Common myeloid progenitor, CD34-positive (primary cell): ENCODE results near the gene BIRC5.

Source experiments
- CTCF ChIA-PET: fragments of 350-600 bp; sonication (Branson Sonifier 250); formaldehyde crosslinking; loops from one replicate; lab custom pipeline; 2021; ENCODE audit warnings: antibody characterized with exemption; lab: Charles Lee
- POLR2A ChIA-PET: fragments of 350-600 bp; sonication (Branson Sonifier 250); formaldehyde crosslinking; loops from one replicate; lab custom pipeline; 2021; ENCODE audit warnings: antibody characterized with exemption; lab: Charles Lee
- DNase-seq, 3 donors: peaks; one replicate each; pipeline versions ENCODE4 v3.0.0 to v3.0.0-alpha.2; 2013
- H3K27ac ChIP-seq, 2 experiments: 1 replicate in 1 of 2; 2 replicates in 1 of 2; pipeline ENCODE4 v1.7.0; 2013; ENCODE audit warnings: inconsistent platforms in 2 of 2, low read length in 2 of 2, mild to moderate bottlenecking in 2 of 2, low read depth in 1 of 2, moderate library complexity in 1 of 2; ENCODE audit not compliant: severe bottlenecking in 2 of 2, insufficient read depth in 1 of 2, poor library complexity in 1 of 2
- H3K27me3 ChIP-seq, 5 experiments: replicated peaks in 2 of 5; 1 replicate in 3 of 5; 2 replicates in 2 of 5; pipeline versions ENCODE4 v1.6.1 to v1.7.0; 2013; ENCODE audit warnings: low read length in 4 of 5, mild to moderate bottlenecking in 2 of 5, moderate library complexity in 2 of 5, inconsistent platforms in 1 of 5; ENCODE audit not compliant: insufficient read depth in 5 of 5, control insufficient read depth in 4 of 5
- H3K36me3 ChIP-seq, 4 experiments: 1 replicate in 2 of 4; 2 replicates in 2 of 4; pipeline versions ENCODE4 v1.6.1 to v1.7.0; 2013; ENCODE audit warnings: low read length in 3 of 4, control low read depth in 1 of 4, mild to moderate bottlenecking in 1 of 4; ENCODE audit not compliant: control insufficient read depth in 4 of 4, insufficient read depth in 4 of 4
- H3K4me1 ChIP-seq, 4 experiments: 1 replicate in 3 of 4; 2 replicates in 1 of 4; pipeline versions ENCODE4 v1.6.1 to v1.7.1; 2013; ENCODE audit warnings: low read length in 3 of 4, mild to moderate bottlenecking in 3 of 4, control low read depth in 1 of 4, inconsistent platforms in 1 of 4, moderate library complexity in 1 of 4; ENCODE audit not compliant: control insufficient read depth in 4 of 4, insufficient read depth in 4 of 4; ENCODE audit errors: control extremely low read depth in 1 of 4
- H3K4me3 ChIP-seq, 7 experiments: 1 replicate in 4 of 7; 2 replicates in 3 of 7; pipeline versions ENCODE4 v1.5.1 to v1.7.0; 2013; ENCODE audit warnings: mild to moderate bottlenecking in 7 of 7, low read length in 6 of 7, moderate library complexity in 6 of 7, inconsistent platforms in 2 of 7, low read depth in 2 of 7, control low read depth in 1 of 7; ENCODE audit not compliant: insufficient read depth in 4 of 7, control insufficient read depth in 1 of 7; ENCODE audit errors: extremely low read depth in 1 of 7
- H3K9me3 ChIP-seq, 5 experiments: 1 replicate in 4 of 5; 2 replicates in 1 of 5; pipeline versions ENCODE4 v1.6.1 to v1.7.1; 2013; ENCODE audit warnings: low read length in 4 of 5, mild to moderate bottlenecking in 2 of 5, inconsistent platforms in 1 of 5, low read depth in 1 of 5, moderate library complexity in 1 of 5; ENCODE audit not compliant: control insufficient read depth in 4 of 5, insufficient read depth in 2 of 5; ENCODE audit errors: control extremely low read depth in 1 of 5
- WGBS: methylation state at CpG from one replicate; pipeline ENCODE4 v1.1.5; 2013; ENCODE audit not compliant: insufficient coverage; 5-methylcytosine and 5-hydroxymethylcytosine counted together

BIRC5 gene

DNA sequence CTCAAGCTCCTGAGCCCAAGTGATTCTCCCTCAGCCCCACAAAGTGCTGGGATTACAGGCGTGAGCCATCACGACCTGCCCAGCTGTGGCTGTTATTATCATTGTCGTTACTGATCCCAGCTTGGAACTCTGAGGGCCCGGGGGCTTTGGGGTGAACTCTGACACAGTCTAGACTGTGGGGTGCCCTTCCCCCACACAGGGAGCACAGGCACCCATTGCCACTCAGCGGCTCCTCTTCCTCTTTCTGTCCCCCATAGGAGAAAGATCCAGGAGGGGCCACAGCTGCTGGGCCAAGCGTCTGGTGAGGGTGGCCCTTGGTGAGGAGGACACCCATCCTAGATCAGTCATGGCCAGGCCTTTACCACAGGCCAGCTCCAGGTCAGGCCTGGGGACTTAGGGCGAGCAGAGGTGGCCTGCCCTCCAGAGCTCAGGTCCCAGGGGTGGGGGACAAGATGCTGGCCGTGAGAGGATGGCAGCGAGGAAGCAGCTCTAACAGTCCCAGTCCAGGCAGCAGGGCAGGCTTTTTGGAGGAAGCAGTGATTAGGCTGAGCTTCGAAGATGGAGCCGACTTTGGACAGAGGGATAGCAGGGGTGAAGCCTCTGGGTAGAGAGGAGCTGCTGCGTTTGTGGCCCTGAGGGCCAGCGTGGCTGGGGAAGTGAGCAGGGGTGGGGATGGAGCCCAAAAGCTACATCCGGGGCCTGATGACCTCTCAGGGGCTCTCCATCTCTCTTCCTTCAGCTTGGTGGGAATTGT is 42.1 kb downstream of the BIRC5 start:
- Histone ChIP-seq H3K4me1 (peaks cover 19 to 92% (median 92%) of the 10 kb centered on the region in 4 experiments), H3K9me3 (no peaks in the 10 kb centered on the region), H3K27me3 (no peaks in the 10 kb centered on the region), H3K4me3 (peak overlapping the region in 3 of 7 experiments; percentile 11 to 50 (median 22)), H3K36me3 (no peaks in the 10 kb centered on the region), H3K27ac (peak overlapping the region in 1 of 2 experiments; percentile 91)
- 74% methylated on average over 11 of the region's 14 CpGs for WGBS
- CTCF ChIA-PET, result interaction anchor here (0.6 to 1.7 kb wide), 7 partner anchors 11 to 731 kb away, joined by 3 to 5 read pairs (median 4); no protein-coding TSS in a partner anchor
- no peak for DNase-seq
- POLR2A ChIA-PET, result interaction anchor here (0.9 kb wide), 1 partner anchor 17 kb away, joined by 4 read pairs; no protein-coding TSS in a partner anchor

DNA sequence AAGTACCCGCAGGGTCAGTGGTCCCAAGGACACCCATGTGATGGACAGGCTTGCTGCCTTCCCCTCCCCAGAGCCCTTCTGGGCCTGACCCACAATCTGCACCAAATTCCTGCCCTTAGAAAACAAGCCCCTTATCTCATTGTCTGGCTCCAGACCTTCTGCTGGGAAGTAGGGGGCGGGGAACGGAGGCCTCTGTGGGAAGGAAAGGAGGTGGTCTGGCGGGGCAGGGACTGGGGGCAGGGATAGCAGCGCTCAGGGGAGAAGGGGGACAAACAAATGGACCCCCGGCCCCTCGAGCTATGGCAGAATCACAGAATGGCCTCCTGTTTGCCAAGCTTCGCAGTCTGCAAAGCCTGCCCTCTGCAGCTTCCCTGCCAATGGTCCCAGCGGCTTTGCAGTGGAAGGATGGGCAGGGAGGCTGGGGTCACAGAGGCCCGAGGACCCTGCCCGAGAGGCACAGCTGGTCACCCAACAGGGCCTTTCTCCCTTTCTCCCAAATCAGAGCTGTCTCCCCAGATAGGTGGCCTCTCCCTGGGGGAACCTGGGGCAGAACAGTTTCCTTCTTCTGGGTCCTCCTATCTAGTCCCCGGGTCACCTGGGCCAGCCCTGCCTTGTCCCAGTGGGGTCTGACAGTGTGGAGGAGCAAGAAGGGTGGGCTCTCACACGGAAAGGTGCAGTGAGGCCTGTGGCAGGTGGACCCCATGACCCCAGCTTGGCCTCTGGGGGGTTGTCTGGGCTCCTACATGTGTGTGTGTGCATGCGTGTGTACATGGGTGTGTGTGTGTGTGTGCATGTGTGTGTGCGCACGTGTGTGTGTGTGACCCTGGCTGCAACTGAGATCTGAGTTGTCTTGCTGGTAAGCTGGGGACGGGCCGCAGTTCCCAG is 42.9 kb downstream of the BIRC5 start:
- Histone ChIP-seq H3K27ac (peak overlapping the region in 1 of 2 experiments; percentile 91), H3K36me3 (no peaks in the 10 kb centered on the region), H3K4me3 (peak overlapping the region in 2 of 7 experiments; percentile 22 to 33), H3K27me3 (no peaks in the 10 kb centered on the region), H3K9me3 (no peaks in the 10 kb centered on the region), H3K4me1 (peaks cover 19 to 89% (median 89%) of the 10 kb centered on the region in 4 experiments)
- CTCF ChIA-PET, result interaction anchor here (0.6 to 1.7 kb wide), 10 partner anchors 9 to 730 kb away, joined by 3 to 5 read pairs (median 4); no protein-coding TSS in a partner anchor
- POLR2A ChIA-PET, result interaction anchor here (0.6 to 2.4 kb wide), 4 partner anchors 16 to 104 kb away, joined by 3 to 12 read pairs (median 4); partner anchors contain the start of gene SOCS3
- 54% methylated on average over 9 of the region's 18 CpGs for WGBS
- peak in 2 of 3 donors; percentile 49 to 60 for DNase-seq

DNA sequence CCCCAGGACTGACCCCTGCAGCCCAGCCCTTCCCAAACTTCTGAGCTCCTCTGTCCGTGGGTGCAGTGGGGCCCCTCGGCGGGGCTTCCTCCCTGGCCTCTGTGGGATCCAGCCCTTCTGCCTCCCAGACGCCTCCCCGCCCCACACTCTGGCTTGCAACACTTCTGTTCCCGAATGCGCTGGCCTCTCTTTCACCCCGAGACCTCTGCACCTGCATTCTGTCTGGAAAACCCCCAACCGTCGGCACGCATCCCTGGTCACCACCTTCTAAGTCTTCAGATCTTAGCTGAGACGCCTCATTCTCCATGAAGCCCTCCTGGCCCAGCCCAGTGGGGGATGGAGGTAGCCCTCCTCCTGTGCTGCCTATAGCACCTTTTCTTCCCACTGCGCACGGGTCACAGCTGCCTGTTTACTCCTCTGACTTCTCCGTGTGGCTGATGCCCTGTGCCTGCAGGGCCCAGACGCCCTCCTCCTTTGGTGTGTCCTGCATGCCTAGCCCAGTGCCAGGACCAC is 43.8 kb downstream of the BIRC5 start:
- ChIA-PET POLR2A (interaction anchor here (0.6 to 2.4 kb wide), 6 partner anchors 15 to 159 kb away, joined by 3 to 12 read pairs (median 4); partner anchors contain the start of gene SOCS3), CTCF (interaction anchor here (0.8 to 1.6 kb wide), 5 partner anchors 10 to 164 kb away, joined by 3 to 5 read pairs (median 3); no protein-coding TSS in a partner anchor)
- peak overlapping the region in 5 of 7 experiments; percentile 4 to 56 (median 53) for H3K4me3 ChIP-seq
- WGBS, result 0% methylated on average over 14 of the region's 16 CpGs
- no peaks in the 10 kb centered on the region for H3K9me3 ChIP-seq
- peak; percentile 54 to 83 (median 83) for DNase-seq
- peaks cover 19 to 89% (median 89%) of the 10 kb centered on the region in 4 experiments for H3K4me1 ChIP-seq
- H3K36me3 ChIP-seq, result no peaks in the 10 kb centered on the region
- peak overlapping the region; percentile 66 to 91 for H3K27ac ChIP-seq
- H3K27me3 ChIP-seq, result no peaks in the 10 kb centered on the region

DNA sequence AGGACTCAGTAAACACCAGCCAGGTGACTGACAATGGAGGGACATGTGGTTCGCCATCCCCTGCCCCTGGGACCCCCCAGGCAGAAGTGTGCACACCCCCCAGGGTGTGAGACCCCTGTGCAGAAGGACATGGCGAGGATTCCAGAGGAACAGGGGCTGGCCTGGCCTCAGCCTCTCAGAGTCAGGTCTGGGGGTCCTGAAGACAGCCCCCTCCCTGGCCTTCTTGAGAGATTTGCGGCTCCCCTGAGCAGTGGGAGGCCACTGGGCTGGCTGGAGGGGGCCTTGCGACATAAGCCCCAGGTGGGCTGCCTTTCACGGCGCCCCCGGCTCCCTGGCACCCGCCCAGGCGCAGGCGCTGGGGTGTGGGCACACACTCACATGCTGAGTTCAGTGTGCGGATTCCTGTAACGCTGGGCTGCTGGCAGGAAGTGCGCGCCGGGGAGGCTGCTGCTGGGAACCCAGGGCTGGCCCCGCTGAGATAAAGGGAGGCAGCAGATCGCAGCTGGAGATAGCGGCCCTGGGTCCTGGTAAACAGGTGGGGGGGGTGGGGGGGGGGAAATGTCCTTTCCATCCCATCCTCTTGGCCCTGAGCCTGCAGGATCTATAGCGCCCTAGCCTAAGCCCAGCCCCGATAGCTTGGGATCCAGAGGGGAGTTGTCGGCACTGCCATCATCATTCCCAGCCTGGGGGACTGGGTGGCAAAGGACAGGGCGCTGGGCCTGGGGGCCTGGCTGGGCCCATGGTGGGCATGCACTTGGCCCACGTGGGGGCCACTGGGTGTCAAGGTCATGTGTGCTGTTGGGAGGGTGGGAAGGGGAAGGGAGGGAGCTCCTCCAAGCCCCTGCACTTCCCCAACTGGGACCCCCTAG is 44.5 kb downstream of the BIRC5 start:
- CTCF ChIA-PET, result interaction anchor here (1.1 to 1.6 kb wide), 4 partner anchors 10 to 32 kb away, joined by 3 to 5 read pairs (median 4); no protein-coding TSS in a partner anchor
- Histone ChIP-seq H3K27ac (peak overlapping the region; percentile 66 to 91), H3K36me3 (no peaks in the 10 kb centered on the region), H3K9me3 (no peaks in the 10 kb centered on the region), H3K27me3 (no peaks in the 10 kb centered on the region), H3K4me1 (peaks cover 19 to 91% (median 90%) of the 10 kb centered on the region in 4 experiments), H3K4me3 (peak overlapping the region in 5 of 7 experiments; percentile 4 to 56 (median 53))
- POLR2A ChIA-PET, result interaction anchor here (1.0 to 2.4 kb wide), 6 partner anchors 14 to 158 kb away, joined by 3 to 12 read pairs (median 4); partner anchors contain the start of gene SOCS3
- DNase-seq, result peak; percentile 82 to 96 (median 93)
- WGBS, result under 1% methylated on average over 15 of the region's 23 CpGs

DNA sequence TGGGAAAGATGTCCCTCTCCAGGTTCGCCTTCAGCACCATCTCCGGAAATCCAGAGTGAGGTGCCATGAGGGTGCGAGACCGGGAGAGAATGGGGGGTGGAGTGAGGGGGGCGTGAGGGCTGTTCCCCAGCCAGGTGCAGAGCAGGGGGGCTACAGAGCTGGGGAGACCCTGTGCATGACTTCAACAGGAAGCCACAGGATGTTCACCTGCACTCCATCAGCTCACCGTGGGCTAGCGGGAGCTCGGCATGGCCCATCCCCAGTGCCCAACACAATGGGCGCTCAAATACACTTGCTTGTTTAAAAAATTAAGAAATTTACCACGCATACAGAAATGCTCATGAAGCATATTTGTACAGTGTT is 45.1 kb downstream of the BIRC5 start:
- Histone ChIP-seq H3K9me3 (no peaks in the 10 kb centered on the region), H3K4me3 (peak overlapping the region in 3 of 7 experiments; percentile 50 to 56 (median 53)), H3K4me1 (peaks cover 16 to 91% (median 90%) of the 10 kb centered on the region in 4 experiments), H3K36me3 (no peaks in the 10 kb centered on the region), H3K27me3 (no peaks in the 10 kb centered on the region), H3K27ac (peak overlapping the region; percentile 46 to 91)
- POLR2A ChIA-PET, result interaction anchor here (1.0 to 2.4 kb wide), 3 partner anchors 19 to 157 kb away, joined by 3 to 12 read pairs (median 4); partner anchors contain the start of gene SOCS3
- peak in 1 of 3 donors; percentile 22 for DNase-seq
- 43% methylated on average over 4 of the region's 10 CpGs for WGBS
- CTCF ChIA-PET, result interaction anchor here (1.2 to 1.3 kb wide), 2 partner anchors 9 to 32 kb away, joined by 3 read pairs; no protein-coding TSS in a partner anchor
